GM04504 (cell line): ENCODE results near the gene CR1.
"Not testable (repeated sequence)": the region's sequence is repeated elsewhere in the genome, so short reads cannot be mapped to it uniquely, and the experiment has no call there.

Source experiments
- DNase-seq: peaks from one replicate; pipeline ENCODE4 v3.0.0-alpha.2; 2012; ENCODE audit warnings: low read depth

CR1 gene

DNA sequence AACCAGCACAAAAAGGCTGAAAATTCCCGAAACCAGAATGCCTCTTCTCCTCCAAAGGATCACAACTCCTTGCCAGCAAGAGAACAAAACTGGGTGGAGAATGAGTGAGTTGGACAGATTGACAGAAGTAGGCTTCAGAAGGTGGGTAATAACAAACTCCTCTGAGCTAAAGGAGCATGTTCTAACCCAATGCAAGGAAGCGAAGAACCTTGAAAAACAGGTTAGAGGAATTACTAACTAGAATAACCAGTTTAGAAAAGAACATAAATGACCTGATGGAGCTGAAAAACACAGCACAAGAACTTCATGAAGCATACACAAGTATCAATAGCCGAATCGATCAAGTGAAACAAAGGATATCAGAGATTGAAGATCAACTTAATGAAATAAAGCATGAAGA, 93.5 kb downstream of the CR1 start:
- DNase-seq: not testable (repeated sequence)

DNA sequence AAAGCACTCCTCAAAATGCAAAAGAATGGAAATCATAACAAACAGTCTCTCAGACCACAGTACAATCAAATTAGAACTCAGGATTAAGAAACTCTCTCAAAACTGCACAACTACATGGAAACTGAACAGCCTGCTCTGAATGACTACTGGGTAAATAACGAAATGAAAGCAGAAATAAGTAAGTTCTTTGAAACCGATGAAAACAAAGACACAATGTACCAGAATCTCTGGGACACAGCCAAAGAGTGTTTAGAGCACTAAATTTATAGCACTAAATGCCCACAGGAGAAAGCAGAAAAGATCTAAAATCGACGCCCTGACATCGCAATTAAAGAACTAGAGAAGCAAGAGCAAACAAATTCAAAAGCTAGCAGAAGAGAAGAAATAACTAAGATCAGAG, 95.2 kb downstream of the CR1 start:
- not testable (repeated sequence) for DNase-seq

DNA sequence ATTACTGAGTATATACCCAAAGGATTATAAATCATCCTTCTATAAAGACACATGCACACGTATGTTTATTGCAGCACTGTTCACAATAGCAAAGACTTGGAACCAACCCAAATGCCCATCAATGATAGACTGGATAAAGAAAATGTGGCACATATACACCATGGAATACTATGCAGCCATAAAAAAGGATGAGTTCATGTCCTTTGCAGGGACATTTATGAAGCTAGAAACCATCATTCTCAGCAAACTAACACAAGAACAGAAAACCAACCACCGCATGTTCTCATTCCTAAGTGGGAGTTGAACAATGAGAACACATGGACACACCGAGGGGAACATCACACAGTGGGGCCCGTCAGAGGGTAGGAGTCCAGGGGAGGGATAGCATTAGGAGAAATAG, 98.1 kb downstream of the CR1 start:
- DNase-seq: not testable (repeated sequence)

DNA sequence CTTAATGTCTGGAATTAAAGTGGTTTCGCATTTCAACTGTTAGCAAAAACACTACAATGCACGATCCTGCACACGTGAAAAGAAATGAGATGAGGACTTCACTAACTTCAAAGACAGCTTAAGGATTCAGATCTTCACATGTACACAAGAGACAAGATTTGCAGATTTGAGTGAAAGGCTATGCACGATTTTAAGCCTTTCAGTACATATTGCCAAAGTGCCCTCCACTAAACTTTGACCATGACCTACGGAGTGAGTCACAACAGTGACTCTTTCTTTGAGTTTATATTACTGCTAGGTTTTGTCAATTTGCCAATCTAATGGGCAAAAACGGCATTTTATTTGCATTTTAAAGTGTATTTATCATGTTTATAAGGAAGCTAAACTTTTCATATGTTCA, 107.8 kb downstream of the CR1 start:
- no peak for DNase-seq

DNA sequence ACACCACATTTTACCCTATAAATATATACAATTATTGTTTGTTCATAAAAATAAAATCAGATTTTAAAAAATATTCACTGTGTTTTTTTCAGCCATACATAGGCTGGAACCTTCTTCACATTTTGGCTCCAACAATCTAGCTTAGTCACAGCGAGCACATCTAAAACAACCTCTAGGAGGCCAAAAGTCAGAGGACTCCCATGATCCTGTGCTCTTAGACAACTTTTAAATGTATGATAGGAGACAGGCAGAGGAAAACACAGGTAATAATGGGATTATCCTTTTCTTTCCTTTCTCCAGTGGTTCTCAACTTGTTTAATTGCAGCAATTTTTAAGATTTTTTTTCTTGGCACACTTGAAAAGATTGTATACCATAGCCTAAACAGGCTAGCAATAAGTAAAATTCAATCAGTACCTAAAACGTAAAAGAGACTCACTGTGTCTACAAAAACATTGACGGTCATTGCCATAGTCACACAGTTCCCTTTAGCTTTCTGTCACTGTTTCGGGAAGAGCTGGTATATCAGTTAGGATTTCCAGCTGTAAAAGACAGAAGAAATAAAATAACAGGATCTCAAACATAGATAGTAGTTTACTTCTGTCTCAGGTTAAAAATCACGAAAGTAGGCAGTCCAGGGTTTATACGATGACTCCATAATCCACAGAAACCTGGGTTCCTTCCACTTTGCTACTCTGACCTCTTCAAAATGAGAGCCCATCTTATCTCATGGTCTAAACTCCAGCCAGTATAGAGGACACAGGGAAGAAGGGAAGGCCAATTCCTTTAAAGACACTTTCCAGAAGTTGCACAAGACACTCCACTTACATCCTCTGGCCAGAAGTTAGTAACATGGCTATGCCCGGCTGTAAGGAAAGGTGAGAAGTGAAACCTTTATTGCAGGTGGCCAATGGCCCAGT, 109.7 kb downstream of the CR1 start:
- DNase-seq: no peak

DNA sequence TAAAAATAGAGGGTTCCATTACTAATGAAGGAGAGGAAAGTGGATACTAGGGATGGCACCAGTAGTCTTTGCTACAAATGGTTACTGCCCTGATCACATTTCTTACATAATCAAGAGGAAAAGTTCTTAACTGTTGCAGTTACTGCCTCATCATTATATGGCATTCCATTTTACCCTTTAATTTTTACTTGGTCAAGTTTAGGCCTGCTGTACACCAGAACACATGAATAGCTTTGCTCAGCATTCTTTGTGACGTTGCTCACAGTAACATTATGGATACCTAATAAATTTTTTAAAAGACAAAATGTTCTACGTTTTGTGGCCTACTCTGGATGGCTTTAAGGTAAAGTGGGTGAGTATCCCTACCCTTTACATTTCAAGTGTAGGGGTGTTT, 110.4 kb downstream of the CR1 start:
- no peak for DNase-seq

DNA sequence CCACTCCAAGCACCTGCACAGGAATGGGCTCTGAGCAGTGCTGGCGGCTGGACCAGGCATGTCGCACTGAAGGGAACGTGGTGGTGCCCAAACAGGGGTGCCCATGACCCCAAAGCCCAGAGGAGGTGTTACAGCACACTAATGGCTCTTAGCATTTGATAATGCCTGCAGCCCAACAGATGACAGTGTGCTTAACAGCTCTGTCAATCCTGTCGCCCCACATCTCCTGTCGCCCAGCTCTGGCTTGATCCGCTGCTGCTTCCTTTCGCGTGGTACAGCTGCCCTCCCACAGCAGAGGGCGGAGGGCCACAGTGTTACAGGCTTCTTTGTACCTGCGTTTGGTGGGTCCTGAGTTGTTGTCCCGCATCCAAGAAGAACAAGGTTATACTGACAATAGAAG, 116.8 kb downstream of the CR1 start:
- DNase-seq: no peak

DNA sequence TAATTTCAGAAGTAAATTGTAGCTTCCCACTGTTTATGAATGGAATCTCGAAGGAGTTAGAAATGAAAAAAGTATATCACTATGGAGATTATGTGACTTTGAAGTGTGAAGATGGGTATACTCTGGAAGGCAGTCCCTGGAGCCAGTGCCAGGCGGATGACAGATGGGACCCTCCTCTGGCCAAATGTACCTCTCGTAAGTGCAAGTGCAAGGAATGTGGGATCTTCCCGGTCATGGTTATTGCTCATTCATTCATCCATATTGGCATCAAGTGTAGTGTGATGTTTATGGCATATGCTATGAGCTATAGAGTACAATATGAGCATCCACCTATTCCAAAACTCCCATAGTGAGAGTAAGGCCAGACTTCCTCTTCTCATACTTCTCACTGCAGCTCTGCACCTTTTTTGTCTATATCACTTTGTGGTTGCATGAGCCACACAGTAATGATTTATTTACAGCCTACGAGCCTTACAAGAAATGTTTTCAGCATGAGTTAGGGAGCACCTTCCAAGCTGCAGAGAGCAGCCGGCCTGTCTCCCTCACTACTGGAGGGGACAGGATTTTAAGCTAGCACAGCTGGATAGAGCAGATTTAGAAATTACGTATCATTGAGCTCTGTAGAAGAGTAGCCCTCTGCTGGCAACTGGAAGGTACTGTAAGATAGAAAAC, 124.0 kb downstream of the CR1 start:
- peak; percentile 7 for DNase-seq

DNA sequence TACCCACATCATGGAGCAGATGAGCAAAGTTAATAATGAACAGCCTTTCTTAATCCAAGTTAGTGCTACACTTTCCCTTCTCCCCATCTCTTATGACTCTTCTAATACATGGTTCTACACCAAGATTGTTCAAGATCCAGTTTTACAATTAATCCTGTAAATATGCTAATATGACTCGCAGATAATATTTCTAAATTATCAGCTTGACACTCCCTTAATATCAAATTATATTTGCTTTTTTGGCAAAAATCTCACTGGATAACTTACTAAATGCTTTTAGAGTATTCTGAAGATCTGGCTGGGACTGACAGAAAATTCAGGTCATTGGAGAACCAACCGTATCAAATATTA, 124.6 kb downstream of the CR1 start:
- no peak for DNase-seq

DNA sequence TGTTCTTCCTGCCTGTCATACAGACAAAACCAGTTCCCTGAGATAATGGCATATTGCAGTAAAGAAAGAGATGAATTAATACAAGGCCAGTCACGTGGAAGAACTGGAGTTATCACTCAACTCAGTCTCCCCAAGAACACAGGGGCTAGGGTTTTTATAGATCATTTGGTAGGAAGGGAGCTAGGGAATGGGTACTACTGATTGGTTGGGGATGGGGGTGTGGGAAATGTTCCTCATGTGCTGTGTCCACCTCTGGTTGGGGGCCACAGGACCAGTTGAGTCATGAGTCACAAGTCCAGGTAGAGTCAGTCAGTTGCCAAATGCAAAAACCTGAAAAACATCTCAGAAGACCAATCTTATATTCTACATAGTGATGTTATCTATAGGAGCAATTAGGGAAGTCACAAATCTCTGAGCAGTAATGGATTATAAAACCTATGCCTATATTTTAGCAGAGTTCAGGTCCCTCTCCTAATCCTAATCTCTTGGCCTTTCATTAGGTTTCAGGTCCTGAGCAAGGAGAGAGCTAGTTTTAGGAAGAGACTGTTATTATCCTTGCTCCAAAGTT, 129.6 kb downstream of the CR1 start:
- not testable (repeated sequence) for DNase-seq

DNA sequence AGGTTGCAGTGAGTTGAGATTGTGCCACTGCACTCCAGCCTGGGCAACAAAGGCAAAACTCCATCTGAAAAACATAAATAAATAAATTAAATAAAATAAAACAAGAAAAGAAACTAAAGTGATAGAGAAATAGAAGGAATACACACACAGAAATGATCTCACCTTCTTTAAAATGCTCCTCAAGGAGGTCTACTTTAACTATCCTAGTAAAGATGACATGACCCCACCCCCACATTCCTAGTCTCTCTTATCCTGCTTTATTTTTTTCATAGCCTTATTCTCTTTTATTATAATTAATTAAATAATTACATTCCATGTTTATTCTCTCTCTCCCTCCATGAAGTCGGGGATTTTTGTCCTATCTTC, 131.0 kb downstream of the CR1 start:
- no peak for DNase-seq

DNA sequence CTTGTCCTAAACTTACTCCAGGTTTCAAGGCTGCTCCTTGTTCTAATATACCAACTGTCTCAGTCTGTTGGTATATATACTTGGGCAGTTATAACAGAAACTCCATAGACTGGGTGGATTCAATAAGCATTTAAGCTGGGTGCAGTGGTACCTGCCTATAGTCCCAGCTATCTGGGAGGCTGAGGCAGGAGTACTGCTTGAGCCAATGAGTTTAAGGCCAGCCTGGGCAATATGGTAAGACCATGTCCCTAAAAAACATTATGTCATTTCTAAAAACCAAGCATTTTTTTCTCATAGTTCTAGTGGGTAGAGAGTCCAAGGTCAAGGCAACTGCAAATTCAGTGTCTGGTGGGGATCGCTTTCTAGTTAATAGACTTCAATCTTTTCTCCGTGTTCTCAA, 131.5 kb downstream of the CR1 start:
- no peak for DNase-seq

DNA sequence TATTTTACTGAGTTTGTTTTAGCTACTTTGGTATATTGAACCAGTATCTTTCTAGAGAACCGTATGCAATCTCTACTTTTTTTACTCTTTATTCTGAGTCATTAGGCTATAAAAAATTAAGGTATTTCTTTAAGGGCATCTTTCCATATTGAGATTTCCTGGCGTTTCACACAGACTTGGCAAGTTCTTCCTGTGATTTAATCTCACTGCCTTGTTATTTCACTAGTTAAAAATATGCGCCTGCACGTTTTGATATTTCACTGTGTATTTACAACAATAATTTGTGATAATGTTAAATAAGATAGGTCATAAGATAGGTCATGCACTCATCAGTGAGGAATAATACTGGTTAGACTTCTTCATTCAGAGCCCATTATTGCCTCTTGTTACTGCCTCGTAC, 132.8 kb downstream of the CR1 start:
- no peak for DNase-seq

DNA sequence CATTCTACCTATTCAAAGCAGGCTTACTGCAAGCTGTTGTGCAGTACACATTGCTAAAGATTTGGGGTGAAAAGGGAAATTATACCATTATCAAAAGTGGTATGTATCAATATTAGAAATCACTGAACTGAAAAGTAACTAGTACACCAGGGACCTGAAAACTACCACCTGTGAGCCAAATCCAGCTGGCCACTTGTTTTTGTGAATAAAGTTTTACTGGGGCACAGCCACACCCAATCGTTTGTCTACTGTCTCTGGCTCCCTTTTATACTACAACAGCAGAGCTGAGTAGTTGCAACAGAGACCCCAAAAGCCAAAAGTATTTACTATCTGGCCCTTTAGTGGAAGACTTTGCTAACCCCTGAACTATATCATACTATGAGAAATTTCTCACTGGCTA, 135.2 kb downstream of the CR1 start:
- DNase-seq: no peak

DNA sequence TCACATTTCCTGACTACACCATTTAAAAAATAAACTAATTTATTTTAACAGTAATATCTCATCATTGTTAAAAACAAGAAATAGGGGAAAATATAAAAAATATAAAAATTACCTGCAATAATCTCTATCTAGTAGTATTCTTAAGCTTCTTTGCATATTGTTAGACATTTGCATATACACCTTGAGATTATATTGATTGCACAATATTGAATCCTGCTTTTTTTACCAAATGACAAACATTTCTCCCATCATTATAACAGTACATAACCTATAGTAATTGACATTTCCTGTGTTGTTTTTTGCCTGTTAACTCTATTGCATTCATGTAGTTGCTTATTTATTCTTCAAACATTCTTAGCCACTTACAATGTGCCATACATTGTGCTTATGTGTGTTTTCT, 137.3 kb downstream of the CR1 start:
- no peak for DNase-seq

DNA sequence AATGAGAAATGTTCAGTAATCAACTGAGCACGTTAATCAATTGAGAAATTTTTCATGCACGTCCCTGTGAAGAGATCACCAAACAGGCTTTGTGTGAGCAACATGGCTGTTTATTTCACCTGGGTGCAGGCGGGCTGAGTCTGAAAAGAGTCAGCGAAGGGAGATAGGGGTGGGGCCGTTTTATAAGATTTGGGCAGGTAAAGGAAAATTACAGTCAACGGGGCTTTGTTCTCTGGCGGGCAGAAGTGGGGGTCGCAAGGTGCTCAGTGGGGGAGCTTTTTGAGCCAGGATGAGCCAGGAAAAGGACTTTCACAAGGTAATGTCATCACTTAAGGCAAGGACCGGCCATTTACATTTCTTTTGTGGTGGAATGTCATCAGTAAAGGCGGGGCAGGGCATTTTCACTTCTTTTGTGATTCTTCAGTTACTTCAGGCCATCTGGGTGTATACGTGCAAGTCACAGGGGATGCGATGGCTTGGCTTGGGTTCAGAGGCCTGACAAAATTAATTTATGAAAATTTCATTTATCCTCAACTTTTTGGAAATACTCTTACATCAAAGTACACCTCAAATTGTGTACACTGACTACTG, 137.8 kb downstream of the CR1 start:
- DNase-seq: not testable (repeated sequence)

DNA sequence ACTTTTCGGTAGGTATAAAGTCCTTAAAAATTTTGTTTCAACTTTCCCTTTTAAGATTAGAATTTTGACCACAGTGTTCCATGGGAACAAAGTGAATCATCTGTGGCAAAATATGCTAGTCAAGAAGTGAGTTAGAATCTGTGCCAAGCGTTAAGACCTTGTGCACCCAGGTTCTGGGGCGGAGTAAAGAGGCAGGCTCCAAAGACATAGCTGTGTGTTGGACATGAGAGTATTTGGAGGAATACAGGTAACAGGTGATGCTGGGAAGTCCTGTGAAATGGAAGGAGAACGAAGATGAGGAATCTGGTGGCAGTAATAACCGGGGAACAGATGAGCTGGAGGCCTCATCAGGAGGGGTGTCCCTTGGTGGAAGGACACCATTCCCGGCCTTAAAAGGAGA, 138.3 kb downstream of the CR1 start:
- DNase-seq: not testable (repeated sequence)

DNA sequence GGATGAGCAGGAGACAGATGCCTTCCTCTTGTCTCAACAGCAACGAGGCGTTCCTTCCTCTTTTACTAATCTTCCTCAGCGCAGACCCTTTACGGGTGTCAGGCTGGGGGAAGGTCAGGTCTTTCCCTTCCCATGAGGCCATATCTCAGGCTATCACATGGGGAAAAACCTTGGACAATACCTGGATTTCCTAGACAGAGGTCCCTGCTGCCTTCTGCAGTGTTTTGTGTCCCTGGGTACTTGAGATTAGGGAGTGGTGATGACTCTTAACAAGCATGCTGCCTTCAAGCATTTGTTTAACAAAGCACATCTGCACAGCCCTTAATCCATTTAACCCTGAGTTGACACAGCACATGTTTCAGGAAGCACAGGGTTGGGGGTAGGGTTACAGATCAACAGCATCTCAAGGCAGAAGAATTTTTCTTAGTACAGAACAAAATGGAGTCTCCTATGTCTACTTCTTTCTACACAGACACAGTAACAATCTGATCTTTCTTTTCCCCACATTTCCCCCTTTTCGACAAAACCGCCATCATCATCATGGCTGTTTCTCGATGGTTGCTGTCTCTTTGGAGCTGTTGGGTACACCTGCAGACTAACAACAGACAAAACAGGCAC, 139.7 kb downstream of the CR1 start:
- DNase-seq: not testable (repeated sequence)

DNA sequence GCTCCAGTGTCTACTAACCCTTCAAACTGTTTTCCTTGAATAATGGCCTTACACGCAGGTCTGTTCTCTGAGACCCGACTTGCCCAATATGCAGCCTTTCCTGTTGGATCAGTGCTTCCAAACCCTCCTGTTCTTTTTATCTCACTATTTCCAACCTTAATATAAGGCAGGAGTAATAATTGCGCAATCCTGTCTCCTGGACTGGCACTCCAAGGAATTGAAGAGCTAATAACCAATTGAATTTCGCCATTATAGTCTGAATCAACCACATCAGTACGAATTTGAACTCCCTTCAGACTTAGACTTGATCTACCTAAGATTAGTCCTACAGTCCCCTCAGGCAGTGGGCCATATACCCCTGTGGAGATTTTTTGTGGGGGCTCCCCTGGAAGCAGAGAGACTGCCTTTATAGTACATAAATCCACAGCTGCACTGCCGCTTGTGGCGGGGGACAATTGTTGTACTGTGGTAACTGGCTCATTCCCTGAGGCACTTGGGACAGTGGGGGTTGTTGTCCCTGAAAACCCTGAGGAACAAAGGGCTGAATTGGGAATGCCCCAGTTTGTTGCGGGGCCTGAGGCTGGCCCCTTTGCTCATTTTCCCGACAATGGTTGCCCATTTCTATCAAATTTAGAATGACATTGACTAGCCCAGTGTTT, 142.7 kb downstream of the CR1 start:
- not testable (repeated sequence) for DNase-seq

DNA sequence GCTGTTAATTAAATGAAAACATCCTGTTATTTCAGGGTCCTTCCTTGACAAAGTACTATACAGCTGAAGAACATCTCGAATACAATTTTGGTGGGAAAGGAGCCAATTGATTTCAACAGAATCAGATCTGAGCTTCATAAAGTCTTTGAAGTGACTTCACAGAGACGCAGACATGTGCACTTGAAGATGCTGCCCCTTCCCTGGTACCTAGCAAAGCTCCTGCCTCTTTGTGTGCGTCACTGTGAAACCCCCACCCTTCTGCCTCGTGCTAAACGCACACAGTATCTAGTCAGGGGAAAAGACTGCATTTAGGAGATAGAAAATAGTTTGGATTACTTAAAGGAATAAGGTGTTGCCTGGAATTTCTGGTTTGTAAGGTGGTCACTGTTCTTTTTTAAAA, 143.4 kb downstream of the CR1 start:
- not testable (repeated sequence) for DNase-seq

DNA sequence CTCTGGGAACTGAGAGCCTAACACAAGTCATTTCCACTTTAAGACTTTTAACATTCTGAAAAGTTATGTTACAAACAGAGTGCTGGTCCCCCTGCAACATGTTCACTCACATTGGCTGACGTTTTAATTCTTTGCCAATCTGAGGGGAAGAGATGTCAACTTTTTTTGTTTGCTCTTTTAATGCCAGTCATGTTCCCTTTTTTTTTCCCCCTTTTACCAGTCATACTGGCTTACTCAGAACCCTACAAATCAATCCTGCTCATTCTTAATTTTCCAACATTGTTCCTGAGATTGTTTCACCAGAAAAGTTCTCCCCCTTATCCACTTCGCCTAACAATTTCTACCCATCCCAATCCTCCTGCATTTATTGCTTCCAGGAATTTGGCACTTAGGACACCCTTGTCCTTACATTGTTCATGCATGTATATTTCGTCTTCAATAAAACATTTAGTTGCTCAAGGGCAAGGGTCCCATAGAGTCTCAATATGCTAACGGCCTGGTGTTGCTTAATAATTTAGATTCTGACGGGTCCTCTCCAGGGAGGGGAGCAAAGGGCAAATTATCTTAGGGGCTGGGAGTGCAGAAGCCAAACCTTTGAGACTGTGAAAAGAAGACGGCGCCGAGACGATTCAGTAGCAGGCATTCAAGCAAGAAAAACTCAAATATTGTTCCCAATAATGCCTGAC, 148.4 kb downstream of the CR1 start:
- no peak for DNase-seq
